Peyer's patch (tissue), 4 donors: ENCODE measurements around the gene CYTH2.

ENCODE experiments used
- POLR2A ChIP-seq, 2 donors: fragments of 450-650 bp; IDR thresholded peaks; one replicate each; pipeline ENCODE4 v1.5.1; 2017; ENCODE audit warnings: antibody characterized with exemption in 2 of 2, mild to moderate bottlenecking in 2 of 2, moderate library complexity in 2 of 2
- TF ChIP-seq, protein P1 (sequence below), 6 experiments: fragments of 450-650 bp in 4 of 6; fragments of 200-600 bp in 2 of 6; sonication (generic) in 1 of 6; IDR thresholded peaks; one replicate each; pipeline ENCODE4 v1.5.1; 2017 to 2019; ENCODE audit warnings: antibody characterized with exemption in 6 of 6, mild to moderate bottlenecking in 3 of 6, moderate library complexity in 1 of 6

DNA sequence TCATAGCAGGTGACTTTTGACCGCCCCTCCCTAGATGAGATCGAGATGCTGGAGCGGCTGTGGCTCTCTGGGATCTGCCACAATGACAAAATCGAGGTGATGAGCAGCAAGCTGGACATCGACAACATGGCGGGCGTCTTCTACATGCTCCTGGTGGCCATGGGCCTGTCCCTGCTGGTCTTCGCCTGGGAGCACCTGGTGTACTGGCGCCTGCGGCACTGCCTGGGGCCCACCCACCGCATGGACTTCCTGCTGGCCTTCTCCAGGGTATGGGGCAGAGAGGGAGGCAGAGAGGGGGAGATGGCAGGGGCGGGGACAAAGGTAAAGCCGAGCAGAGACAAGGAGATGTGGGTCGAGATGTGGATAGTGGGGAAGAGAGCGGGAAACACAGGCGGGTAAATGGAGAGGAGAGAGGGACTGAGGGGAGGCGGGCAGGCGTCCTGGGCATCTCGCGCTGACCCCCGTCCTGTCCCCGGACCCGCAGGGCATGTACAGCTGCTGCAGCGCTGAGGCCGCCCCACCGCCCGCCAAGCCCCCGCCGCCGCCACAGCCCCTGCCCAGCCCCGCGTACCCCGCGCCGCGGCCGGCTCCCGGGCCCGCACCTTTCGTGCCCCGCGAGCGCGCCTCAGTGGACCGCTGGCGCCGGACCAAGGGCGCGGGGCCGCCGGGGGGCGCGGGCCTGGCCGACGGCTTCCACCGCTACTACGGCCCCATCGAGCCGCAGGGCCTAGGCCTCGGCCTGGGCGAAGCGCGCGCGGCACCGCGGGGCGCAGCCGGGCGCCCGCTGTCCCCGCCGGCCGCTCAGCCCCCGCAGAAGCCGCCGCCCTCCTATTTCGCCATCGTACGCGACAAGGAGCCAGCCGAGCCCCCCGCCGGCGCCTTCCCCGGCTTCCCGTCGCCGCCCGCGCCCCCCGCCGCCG lies 26.8 kb upstream of the CYTH2 start:
- no peak for TF ChIP-seq POLR2A (IDR thresholded peaks at IDR 0.05)
- TF ChIP-seq, protein P1, sequence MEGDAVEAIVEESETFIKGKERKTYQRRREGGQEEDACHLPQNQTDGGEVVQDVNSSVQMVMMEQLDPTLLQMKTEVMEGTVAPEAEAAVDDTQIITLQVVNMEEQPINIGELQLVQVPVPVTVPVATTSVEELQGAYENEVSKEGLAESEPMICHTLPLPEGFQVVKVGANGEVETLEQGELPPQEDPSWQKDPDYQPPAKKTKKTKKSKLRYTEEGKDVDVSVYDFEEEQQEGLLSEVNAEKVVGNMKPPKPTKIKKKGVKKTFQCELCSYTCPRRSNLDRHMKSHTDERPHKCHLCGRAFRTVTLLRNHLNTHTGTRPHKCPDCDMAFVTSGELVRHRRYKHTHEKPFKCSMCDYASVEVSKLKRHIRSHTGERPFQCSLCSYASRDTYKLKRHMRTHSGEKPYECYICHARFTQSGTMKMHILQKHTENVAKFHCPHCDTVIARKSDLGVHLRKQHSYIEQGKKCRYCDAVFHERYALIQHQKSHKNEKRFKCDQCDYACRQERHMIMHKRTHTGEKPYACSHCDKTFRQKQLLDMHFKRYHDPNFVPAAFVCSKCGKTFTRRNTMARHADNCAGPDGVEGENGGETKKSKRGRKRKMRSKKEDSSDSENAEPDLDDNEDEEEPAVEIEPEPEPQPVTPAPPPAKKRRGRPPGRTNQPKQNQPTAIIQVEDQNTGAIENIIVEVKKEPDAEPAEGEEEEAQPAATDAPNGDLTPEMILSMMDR (IDR thresholded peaks at IDR 0.05) = no peak
